Osteoblast (primary cell): ENCODE results near the gene TRAF5. TPM values are rescaled to one million over a fixed set of nuclear protein-coding genes. Genes with fewer than 3 reads are reported as not detected.
"Not testable (repeated sequence)": the region's sequence is repeated elsewhere in the genome, so short reads cannot be mapped to it uniquely, and the experiment has no call there.

ENCODE experiments used
- DNase-seq: peaks from one replicate; pipeline ENCODE4 v3.0.0; 2011; ENCODE audit warnings: low spot score, mixed read lengths; ENCODE audit not compliant: insufficient read length; ENCODE audit errors: missing footprints
- H2AFZ ChIP-seq: 2 replicates; pipeline ENCODE4 v1.6.0; 2011; ENCODE audit warnings: mild to moderate bottlenecking, low read length
- H3K27ac ChIP-seq: 2 replicates; pipeline ENCODE4 v1.5.1; 2011; ENCODE audit warnings: mild to moderate bottlenecking, low read depth, low read length, moderate library complexity
- H3K27me3 ChIP-seq: 2 replicates; pipeline ENCODE4 v1.6.0; 2012; ENCODE audit warnings: mild to moderate bottlenecking, control low read depth, inconsistent platforms, low read length, moderate library complexity; ENCODE audit not compliant: insufficient read depth
- H3K36me3 ChIP-seq: 2 replicates; pipeline ENCODE4 v1.5.1; 2011; ENCODE audit warnings: mild to moderate bottlenecking, low read length, control low read depth, moderate library complexity; ENCODE audit not compliant: insufficient read depth
- H3K4me1 ChIP-seq: 2 replicates; pipeline ENCODE4 v1.5.1; 2011; ENCODE audit warnings: mild to moderate bottlenecking, low read length, control low read depth, moderate library complexity; ENCODE audit not compliant: insufficient read depth
- H3K4me2 ChIP-seq: 2 replicates; pipeline ENCODE4 v1.6.0; 2011; ENCODE audit warnings: mild to moderate bottlenecking, low read length; ENCODE audit not compliant: insufficient read depth
- H3K4me3 ChIP-seq: fragments of 200-600 bp; sonication (generic); 3 replicates; pipeline ENCODE4 v1.5.1; 2012; ENCODE audit warnings: mild to moderate bottlenecking, low read length, inconsistent platforms; ENCODE audit not compliant: insufficient read depth
- H3K79me2 ChIP-seq: 2 replicates; pipeline ENCODE4 v1.6.0; 2012; ENCODE audit warnings: mild to moderate bottlenecking, low read length, control low read depth, inconsistent platforms; ENCODE audit not compliant: insufficient read depth
- H3K9me3 ChIP-seq: 2 replicates; pipeline ENCODE4 v1.5.1; 2011; ENCODE audit warnings: low read depth, low read length, control low read depth
- H4K20me1 ChIP-seq: 2 replicates; pipeline ENCODE4 v1.6.0; 2012; ENCODE audit warnings: mild to moderate bottlenecking, low read length, control low read depth; ENCODE audit not compliant: insufficient read depth
- total RNA-seq: library from RNA; depleted of rRNA; stranded (reverse); fragments of >200 nt; gene quantifications from 2 replicates; pipeline ENCODE4 v1.2.3, GENCODE V29; 2012
- TF ChIP-seq, protein P1 (sequence below): IDR thresholded peaks from 2 replicates; pipeline ENCODE4 v1.5.1; 2011; ENCODE audit warnings: mild to moderate bottlenecking, low read depth, low read length, moderate library complexity; ENCODE audit errors: extremely low read depth

The TRAF5 gene
- total RNA-seq, 1 donor = 15.9 TPM

DNA sequence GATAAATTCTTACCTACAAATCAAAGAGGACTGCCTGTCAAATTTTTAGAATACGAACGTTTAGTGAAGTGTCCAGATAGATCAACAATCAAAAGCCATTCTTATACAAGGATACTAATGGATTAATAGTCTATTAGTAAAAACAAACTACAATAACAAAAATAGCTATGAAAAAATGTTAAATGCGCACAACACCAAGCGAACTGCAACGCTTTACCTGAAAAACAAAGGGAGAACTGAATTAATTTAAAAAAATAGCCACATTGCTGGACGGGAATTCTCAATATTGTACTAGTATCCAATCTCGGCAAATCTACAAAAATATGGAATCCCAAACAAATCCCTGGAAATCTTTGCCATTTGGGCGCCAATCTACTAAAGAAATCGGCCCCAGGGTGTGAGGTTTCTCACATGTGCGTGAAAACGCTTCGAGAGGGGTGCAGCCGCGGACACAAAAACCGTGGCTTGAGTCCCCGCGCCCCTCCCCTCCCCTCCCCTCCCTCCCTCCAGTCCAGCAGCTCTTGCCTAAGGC lies 55.6 kb downstream of the TRAF5 start:
- H2AFZ ChIP-seq = peak overlapping the region; percentile 90
- peak overlapping the region; percentile 95 for H3K27ac ChIP-seq

GRCh38 chr1:211382714-211383480 lies 56.3 kb downstream of the TRAF5 start:
- H3K27ac ChIP-seq = peak overlapping the region; percentile 95
- DNase-seq = peak; percentile 93
- peak overlapping the region; percentile 96 for H3K4me2 ChIP-seq
- H3K79me2 ChIP-seq = peaks cover 12% of the 10 kb centered on the region
- peak overlapping the region; percentile 82 for H3K4me3 ChIP-seq
- H3K36me3 ChIP-seq = no peaks in the 10 kb centered on the region
- peaks cover 12% of the 10 kb centered on the region for H3K4me1 ChIP-seq
- no peaks in the 10 kb centered on the region for H4K20me1 ChIP-seq
- H3K9me3 ChIP-seq = no peaks in the 10 kb centered on the region
- peak overlapping the region; percentile 92 for H2AFZ ChIP-seq
- TF ChIP-seq, protein P1, sequence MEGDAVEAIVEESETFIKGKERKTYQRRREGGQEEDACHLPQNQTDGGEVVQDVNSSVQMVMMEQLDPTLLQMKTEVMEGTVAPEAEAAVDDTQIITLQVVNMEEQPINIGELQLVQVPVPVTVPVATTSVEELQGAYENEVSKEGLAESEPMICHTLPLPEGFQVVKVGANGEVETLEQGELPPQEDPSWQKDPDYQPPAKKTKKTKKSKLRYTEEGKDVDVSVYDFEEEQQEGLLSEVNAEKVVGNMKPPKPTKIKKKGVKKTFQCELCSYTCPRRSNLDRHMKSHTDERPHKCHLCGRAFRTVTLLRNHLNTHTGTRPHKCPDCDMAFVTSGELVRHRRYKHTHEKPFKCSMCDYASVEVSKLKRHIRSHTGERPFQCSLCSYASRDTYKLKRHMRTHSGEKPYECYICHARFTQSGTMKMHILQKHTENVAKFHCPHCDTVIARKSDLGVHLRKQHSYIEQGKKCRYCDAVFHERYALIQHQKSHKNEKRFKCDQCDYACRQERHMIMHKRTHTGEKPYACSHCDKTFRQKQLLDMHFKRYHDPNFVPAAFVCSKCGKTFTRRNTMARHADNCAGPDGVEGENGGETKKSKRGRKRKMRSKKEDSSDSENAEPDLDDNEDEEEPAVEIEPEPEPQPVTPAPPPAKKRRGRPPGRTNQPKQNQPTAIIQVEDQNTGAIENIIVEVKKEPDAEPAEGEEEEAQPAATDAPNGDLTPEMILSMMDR = no peak
- no peaks in the 10 kb centered on the region for H3K27me3 ChIP-seq

More for the DNA sequence above, 55.6 kb downstream of the TRAF5 start:
- Histone ChIP-seq H3K36me3 (no peaks in the 10 kb centered on the region), H3K27me3 (no peaks in the 10 kb centered on the region), H3K4me1 (peaks cover 12% of the 10 kb centered on the region), H3K79me2 (peaks cover 12% of the 10 kb centered on the region), H3K4me3 (peak overlapping the region; percentile 82), H3K4me2 (peak overlapping the region; percentile 96), H4K20me1 (no peaks in the 10 kb centered on the region), H3K9me3 (no peaks in the 10 kb centered on the region)
- no peak for DNase-seq
- TF ChIP-seq, protein P1 = no peak

DNA sequence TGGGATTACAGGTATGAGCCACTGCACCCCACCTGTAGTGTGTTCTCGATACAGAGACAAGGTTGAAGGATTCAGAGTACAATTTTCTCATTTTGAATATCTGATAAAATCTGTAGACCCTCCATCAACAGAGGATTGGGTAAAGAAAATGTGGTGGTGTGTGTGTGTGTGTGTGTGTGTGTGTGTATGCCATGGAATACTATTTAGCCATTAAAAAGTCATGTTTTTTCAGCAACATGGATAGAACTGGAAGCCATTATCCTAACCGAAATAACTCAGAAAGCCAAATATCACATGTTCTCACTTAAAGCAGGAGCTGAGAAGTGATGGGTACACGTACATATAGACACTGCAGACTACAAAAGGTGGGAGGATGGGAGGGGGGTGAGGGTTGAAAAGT lies 57.9 kb downstream of the TRAF5 start:
- H2AFZ ChIP-seq = no peak overlapping the region
- no peaks in the 10 kb centered on the region for H3K9me3 ChIP-seq
- H3K79me2 ChIP-seq = peaks cover 12% of the 10 kb centered on the region
- TF ChIP-seq, protein P1 = no peak
- no peak overlapping the region for H3K27ac ChIP-seq
- DNase-seq = no peak
- no peaks in the 10 kb centered on the region for H4K20me1 ChIP-seq
- no peak overlapping the region for H3K4me2 ChIP-seq
- H3K4me1 ChIP-seq = peaks cover 6% of the 10 kb centered on the region
- no peaks in the 10 kb centered on the region for H3K36me3 ChIP-seq
- no peaks in the 10 kb centered on the region for H3K27me3 ChIP-seq
- no peak overlapping the region for H3K4me3 ChIP-seq

DNA sequence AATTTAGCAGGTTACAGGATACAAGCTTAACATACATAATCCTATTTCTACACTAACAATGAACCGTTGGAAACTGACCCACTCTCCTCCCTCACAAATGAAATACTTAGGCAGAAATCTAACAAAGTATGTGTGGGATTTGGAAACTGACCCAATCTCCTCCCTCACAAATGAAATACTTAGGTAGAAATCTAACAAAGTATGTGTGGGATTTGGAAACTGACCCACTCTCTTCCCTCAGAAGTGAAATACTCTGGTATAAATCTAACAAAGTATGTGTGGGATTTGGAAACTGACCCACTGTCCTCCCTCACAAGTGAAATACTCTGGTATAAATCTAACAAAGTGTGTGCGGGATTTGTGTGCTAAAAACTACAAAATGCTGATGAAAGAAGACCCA lies 60.3 kb downstream of the TRAF5 start:
- no peak overlapping the region for H3K27ac ChIP-seq
- H3K79me2 ChIP-seq = peaks cover 12% of the 10 kb centered on the region

GRCh38 chr1:211390829-211391228 lies 64.2 kb downstream of the TRAF5 start:
- not testable (repeated sequence) for H4K20me1 ChIP-seq, H3K36me3 ChIP-seq, H3K9me3 ChIP-seq, DNase-seq, H3K79me2 ChIP-seq, H3K4me3 ChIP-seq, H3K27ac ChIP-seq, H3K27me3 ChIP-seq, H3K4me2 ChIP-seq, H3K4me1 ChIP-seq, H2AFZ ChIP-seq

More for the DNA sequence above, 60.3 kb downstream of the TRAF5 start:
- H4K20me1 ChIP-seq = no peaks in the 10 kb centered on the region
- no peak overlapping the region for H3K4me2 ChIP-seq
- TF ChIP-seq, protein P1 = no peak
- peaks cover 6% of the 10 kb centered on the region for H3K4me1 ChIP-seq
- H2AFZ ChIP-seq = no peak overlapping the region
- H3K9me3 ChIP-seq = no peaks in the 10 kb centered on the region
- peak; percentile 10 for DNase-seq
- no peaks in the 10 kb centered on the region for H3K36me3 ChIP-seq
- H3K4me3 ChIP-seq = no peak overlapping the region
- H3K27me3 ChIP-seq = no peaks in the 10 kb centered on the region
